Measurements from ENCODE around the gene THSD7A. TPM values are rescaled to one million over a fixed set of nuclear protein-coding genes. Genes with fewer than 3 reads are reported as not detected.

Gene THSD7A
- total and polyA plus RNA-seq, 2 of the 13 experiments (the other 11 are each of a cell fraction or from before 2014, with no cell fraction given) = 0.01 to 0.07 TPM

DNA sequence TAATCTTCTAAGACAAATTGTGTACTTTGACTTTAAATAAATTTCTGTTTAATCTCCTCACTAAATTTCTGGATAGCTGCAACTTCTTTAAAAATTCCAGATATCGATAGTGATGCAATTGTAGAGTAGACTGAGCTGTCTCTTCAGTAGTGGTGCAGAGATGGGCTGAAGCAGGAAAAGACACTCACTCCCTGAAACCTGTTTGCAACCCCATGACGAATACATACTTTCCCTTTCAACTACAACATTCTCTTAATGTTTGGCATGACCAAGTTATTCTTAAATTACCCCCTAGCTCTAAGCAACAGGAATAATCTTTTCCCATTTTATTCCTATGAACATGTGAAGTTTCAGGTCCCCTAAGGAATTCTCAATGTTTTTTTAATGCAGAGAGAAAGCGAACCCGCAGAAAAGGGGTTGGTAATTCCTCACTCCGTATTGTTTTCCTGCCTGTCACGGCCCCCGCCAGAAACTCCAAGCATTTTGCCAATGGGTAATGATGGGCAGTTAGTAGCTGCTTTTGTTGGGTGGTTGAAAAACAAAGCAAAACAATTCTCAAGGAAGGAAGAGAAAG is 1.3 kb downstream of the THSD7A start (continued):
- TF ChIP-seq MATR3 (CRISPR knock-in tag; IDR thresholded peaks at IDR 0.05) (no peak), HMG20A (CRISPR knock-in tag; IDR thresholded peaks at IDR 0.05; ENCODE audit: borderline replicate concordance) (no peak), SNAPC2 (CRISPR knock-in tag; IDR thresholded peaks at IDR 0.05) (no peak)

DNA sequence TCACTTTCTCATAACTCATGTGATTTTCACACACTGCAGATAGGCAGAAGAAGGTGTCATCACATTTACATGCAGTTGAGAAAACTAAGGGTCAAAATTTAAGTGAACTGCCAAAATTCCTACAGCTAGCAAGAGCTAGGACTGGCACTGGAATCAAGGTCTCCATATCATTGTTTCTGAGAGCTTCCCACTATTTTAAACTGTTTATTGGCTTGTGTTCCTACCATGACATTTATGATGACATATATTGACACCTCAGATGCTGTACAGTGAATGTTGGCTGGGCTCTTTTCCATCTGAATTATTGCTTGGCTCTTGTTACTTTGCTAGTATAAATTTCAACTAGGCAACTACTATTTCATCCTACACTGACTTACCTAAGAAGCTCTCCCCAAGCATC is 2.0 kb downstream of the THSD7A start:
- Histone ChIP-seq H3K9me3 (ENCODE audit: low read length) (no peaks in the 10 kb centered on the region), H2AFZ (ENCODE audit: low read length) (no peak overlapping the region), H3K4me1 (ENCODE audit: insufficient read depth, low read length) (0 out of 2 replicates have a peak, but pooled peaks cover 6% of the 10 kb centered on the region), H3K4me3 (replicated peaks in 1 of 3; ENCODE audit: insufficient read depth in 1 of 3, low read depth in 2 of 3, low read length in 3 of 3) (no peak overlapping the region), H4K20me1 (ENCODE audit: insufficient read depth, low read length) (no peaks in the 10 kb centered on the region), H3K36me3 (replicated peaks in 1 of 2; ENCODE audit: control insufficient read depth in 1 of 2, insufficient read depth in 2 of 2, low read length in 2 of 2) (no peaks in the 10 kb centered on the region), H3K27me3 (ENCODE audit: control insufficient read depth in 1 of 2, insufficient read depth in 2 of 2, low read length in 2 of 2) (peaks cover 0 to 13% of the 10 kb centered on the region in 2 experiments; a peak in 2 of 5 replicates), H3K27ac (ENCODE audit: extremely low read length, insufficient read depth, low read length) (no peak overlapping the region), H3K79me2 (ENCODE audit: insufficient read depth, low read length) (no peaks in the 10 kb centered on the region), H3K9ac (ENCODE audit: insufficient read depth, low read depth, low read length) (no peak overlapping the region), H3K4me2 (ENCODE audit: low read depth, low read length) (no peak overlapping the region)
- ATAC-seq (no peak), DNase-seq (ENCODE audit: low spot score) (no peak), FAIRE-seq (no peak)
- CTCF ChIA-PET (ENCODE audit: low intra/inter-chr PET ratio, low total read pairs) = no interaction called here
- in situ Hi-C loops (cut with HindIII; ENCODE audit: extremely low pct_ligation_motif_present, low pct_unique_long_range_greater_than_20kb) = loop anchor here (25.0 kb wide), 1 partner anchor 657 kb away; no protein-coding TSS in a partner anchor
- intact Hi-C loops (cut with micrococcal nuclease; ENCODE audit: unreplicated experiment) = loop anchor here (10.0 kb wide), 1 partner anchor 665 kb away; no protein-coding TSS in a partner anchor
- POLR2A ChIA-PET = no interaction called here
- TF ChIP-seq ZNF614 (CRISPR knock-in tag; IDR thresholded peaks at IDR 0.05; ENCODE audit: borderline replicate concordance) = no peak
- no TSS peak for BruUV-seq (replicated peaks)

DNA sequence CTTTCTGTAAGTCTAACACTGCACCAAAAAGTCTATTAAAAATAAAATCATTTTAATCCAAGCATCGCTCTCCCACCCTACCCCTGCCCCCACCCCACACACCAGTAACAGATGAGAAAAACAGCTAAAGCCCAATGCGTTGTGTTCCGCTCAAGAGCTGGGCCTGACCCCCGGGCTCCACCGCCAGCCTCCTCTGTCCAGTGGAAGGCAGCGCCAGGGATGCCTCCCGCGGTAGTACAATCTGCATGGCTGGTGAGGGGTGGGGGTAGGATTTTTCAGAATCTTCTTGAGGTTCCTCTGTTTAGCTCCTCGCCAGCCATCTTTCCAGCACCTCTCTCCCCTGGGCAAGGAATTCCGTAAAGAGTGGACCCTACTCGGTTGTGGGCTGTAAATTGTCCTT is 12.1 kb downstream of the THSD7A start:
- no peak overlapping the region for H3K4me3 ChIP-seq (replicated peaks in 1 of 3; ENCODE audit: insufficient read depth in 1 of 3, low read depth in 2 of 3, low read length in 3 of 3)
- BruUV-seq (replicated peaks) = no TSS peak
- no peaks in the 10 kb centered on the region for H3K79me2 ChIP-seq (ENCODE audit: insufficient read depth, low read length)
- in situ Hi-C loops (cut with HindIII; ENCODE audit: extremely low pct_ligation_motif_present, low pct_unique_long_range_greater_than_20kb) = no loop called here
- H3K9ac ChIP-seq (ENCODE audit: insufficient read depth, low read depth, low read length) = no peak overlapping the region
- no peak overlapping the region for H3K27ac ChIP-seq (ENCODE audit: extremely low read length, insufficient read depth, low read length)
- CTCF ChIA-PET (ENCODE audit: low intra/inter-chr PET ratio, low total read pairs) = no interaction called here
- 58% methylated on average over 11 of the region's 11 CpGs for WGBS (ENCODE audit: low lambda C conversion rate)
- no peak for ATAC-seq
- FAIRE-seq = no peak
- H3K4me2 ChIP-seq (ENCODE audit: low read depth, low read length) = no peak overlapping the region
- H3K4me1 ChIP-seq (ENCODE audit: insufficient read depth, low read length) = no peaks in the 10 kb centered on the region
- no peaks in the 10 kb centered on the region for H3K9me3 ChIP-seq (ENCODE audit: low read length)
- no peak for DNase-seq (ENCODE audit: low spot score)
- no peak overlapping the region for H2AFZ ChIP-seq (ENCODE audit: low read length)
- POLR2A ChIA-PET = no interaction called here
- H4K20me1 ChIP-seq (ENCODE audit: insufficient read depth, low read length) = no peaks in the 10 kb centered on the region
- intact Hi-C loops (cut with micrococcal nuclease; ENCODE audit: unreplicated experiment) = no loop called here
- H3K36me3 ChIP-seq (replicated peaks in 1 of 2; ENCODE audit: control insufficient read depth in 1 of 2, insufficient read depth in 2 of 2, low read length in 2 of 2) = no peaks in the 10 kb centered on the region
- H3K27me3 ChIP-seq (ENCODE audit: control insufficient read depth in 1 of 2, insufficient read depth in 2 of 2, low read length in 2 of 2) = no peaks in the 10 kb centered on the region
- TF ChIP-seq ZNF879 (CRISPR knock-in tag; IDR thresholded peaks at IDR 0.05) (no peak), PITX1 (CRISPR knock-in tag; IDR thresholded peaks at IDR 0.05) (no peak), ATRX (CRISPR knock-in tag; IDR thresholded peaks at IDR 0.05; ENCODE audit: borderline replicate concordance) (no peak), SNRNP70 (IDR thresholded peaks at IDR 0.05; ENCODE audit: low read depth, low read length) (no peak), RXRA (CRISPR knock-in tag; IDR thresholded peaks at IDR 0.05) (no peak), NCOA5 (CRISPR knock-in tag; IDR thresholded peaks at IDR 0.05) (no peak), ZNF20 (CRISPR knock-in tag; IDR thresholded peaks at IDR 0.05) (no peak), HMG20B (CRISPR knock-in tag; conservative IDR thresholded peaks at IDR 0.05) (no peak), MYNN (CRISPR knock-in tag; IDR thresholded peaks at IDR 0.05; ENCODE audit: low read depth) (no peak), STAG1 (CRISPR knock-in tag; IDR thresholded peaks at IDR 0.05) (no peak), NONO (IDR thresholded peaks at IDR 0.05) (no peak), NONO (CRISPR knock-in tag; conservative IDR thresholded peaks at IDR 0.05) (no peak)
- TF ChIP-seq, protein P1, sequence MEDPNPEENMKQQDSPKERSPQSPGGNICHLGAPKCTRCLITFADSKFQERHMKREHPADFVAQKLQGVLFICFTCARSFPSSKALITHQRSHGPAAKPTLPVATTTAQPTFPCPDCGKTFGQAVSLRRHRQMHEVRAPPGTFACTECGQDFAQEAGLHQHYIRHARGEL (CRISPR knock-in tag; IDR thresholded peaks at IDR 0.05) = no peak
- TF ChIP-seq, protein P2, sequence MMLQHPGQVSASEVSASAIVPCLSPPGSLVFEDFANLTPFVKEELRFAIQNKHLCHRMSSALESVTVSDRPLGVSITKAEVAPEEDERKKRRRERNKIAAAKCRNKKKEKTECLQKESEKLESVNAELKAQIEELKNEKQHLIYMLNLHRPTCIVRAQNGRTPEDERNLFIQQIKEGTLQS (CRISPR knock-in tag; IDR thresholded peaks at IDR 0.05) = no peak
